NT2/D1 (cell line): ENCODE results near the gene MAU2.

Experiments used
- YY1 ChIP-seq: IDR thresholded peaks from 2 replicates; pipeline ENCODE4 v1.6.1; 2011; ENCODE audit not compliant: insufficient read length, insufficient read depth
- ZNF274 ChIP-seq: IDR thresholded peaks from 2 replicates; pipeline ENCODE4 v1.6.1; 2011; ENCODE audit warnings: mild to moderate bottlenecking, low read depth, low read length

DNA sequence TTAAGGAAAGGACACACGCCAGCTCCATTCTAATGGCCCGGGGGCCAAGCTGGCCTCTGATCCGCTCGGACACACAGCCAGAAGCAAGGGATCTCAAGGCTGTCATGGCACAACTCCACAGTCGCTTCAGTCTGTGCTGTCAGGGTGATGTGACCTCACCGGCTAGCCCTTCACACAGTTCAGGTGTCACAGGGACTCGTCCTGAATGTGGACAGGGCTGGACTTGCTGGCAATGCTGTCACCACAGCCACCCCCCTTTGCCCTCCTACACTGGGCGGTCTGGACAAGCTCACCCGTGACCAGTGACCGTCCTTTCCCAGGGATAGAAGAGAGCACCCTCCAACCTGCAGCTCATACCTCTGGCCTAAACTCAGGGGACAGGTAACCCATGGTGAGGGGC lies 15.6 kb upstream of the MAU2 start:
- TF ChIP-seq YY1 (no peak), ZNF274 (no peak)
